Esophagus squamous epithelium (tissue), 4 donors: ENCODE results near the gene KCNH6.

Source experiments
- CTCF ChIP-seq, 6 experiments: fragments of 450-650 bp in 4 of 6; fragments of 200-600 bp in 2 of 6; sonication (generic) in 2 of 6; IDR thresholded peaks; one replicate each; pipeline ENCODE4 v1.5.1; 2016 to 2019; ENCODE audit warnings: antibody characterized with exemption in 6 of 6, mild to moderate bottlenecking in 4 of 6, moderate library complexity in 4 of 6
- POLR2A ChIP-seq, 4 donors: fragments of 450-650 bp; IDR thresholded peaks; one replicate each; pipeline ENCODE4 v1.6.1; 2017; ENCODE audit warnings: antibody characterized with exemption in 4 of 4, mild to moderate bottlenecking in 4 of 4, moderate library complexity in 3 of 4

DNA sequence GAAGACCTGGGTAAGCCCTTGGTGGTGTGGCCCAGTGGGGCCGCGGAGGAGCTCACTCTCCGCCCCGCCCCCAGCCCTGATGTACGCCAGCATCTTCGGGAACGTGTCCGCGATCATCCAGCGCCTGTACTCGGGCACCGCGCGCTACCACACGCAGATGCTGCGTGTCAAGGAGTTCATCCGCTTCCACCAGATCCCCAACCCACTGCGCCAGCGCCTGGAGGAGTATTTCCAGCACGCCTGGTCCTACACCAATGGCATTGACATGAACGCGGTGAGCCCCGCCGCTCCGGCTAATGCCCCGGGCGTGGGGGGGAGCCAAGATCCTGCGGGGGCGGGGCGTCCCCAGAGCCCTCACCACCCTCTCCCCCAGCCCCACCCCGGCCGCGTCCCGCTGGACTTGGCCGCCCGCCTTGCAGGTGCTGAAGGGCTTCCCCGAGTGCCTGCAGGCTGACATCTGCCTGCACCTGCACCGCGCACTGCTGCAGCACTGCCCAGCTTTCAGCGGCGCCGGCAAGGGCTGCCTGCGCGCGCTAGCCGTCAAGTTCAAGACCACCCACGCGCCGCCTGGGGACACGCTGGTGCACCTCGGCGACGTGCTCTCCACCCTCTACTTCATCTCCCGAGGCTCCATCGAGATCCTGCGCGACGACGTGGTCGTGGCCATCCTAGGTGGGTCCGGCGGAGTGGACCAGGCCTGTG lies 15.0 kb downstream of the KCNH6 start:
- TF ChIP-seq POLR2A (IDR thresholded peaks at IDR 0.05) (no peak), CTCF (IDR thresholded peaks at IDR 0.05) (no peak)
